ENCODE results near the gene CDH22. TPM values are rescaled to one million over a fixed set of nuclear protein-coding genes. Genes with fewer than 3 reads are reported as not detected.

Gene CDH22
- total RNA-seq, 3 donors from 2014 or later (not counting 1 experiment from before 2014, with no cell fraction given): not detected

- H3K36me3 Mint-ChIP-seq: no peaks in the 10 kb centered on the region
- no peak overlapping the region for H3K27ac ChIP-seq (ENCODE audit: low read length)
- H3K27ac Mint-ChIP-seq: no peak overlapping the region
- TF ChIP-seq CTCF (IDR thresholded peaks at IDR 0.05): no peak
- DNase-seq (no peak), ATAC-seq (no peak)
- H3K27me3 Mint-ChIP-seq (ENCODE audit: low read depth in 2 of 2): peaks cover 5 to 16% of the 10 kb centered on the region in 2 donors
- intact Hi-C loops (cut with micrococcal nuclease): no loop called here
- H3K4me1 ChIP-seq (ENCODE audit: control insufficient read depth, insufficient read depth, low read length): no peaks in the 10 kb centered on the region
- no peak overlapping the region for H3K4me3 Mint-ChIP-seq
- peaks cover 0 to 8% of the 10 kb centered on the region in 2 donors for H3K4me1 Mint-ChIP-seq
- no peak overlapping the region for H3K4me3 ChIP-seq (ENCODE audit: low read length)
- no peaks in the 10 kb centered on the region for H3K9me3 Mint-ChIP-seq
- H3K27me3 ChIP-seq (ENCODE audit: control insufficient read depth, insufficient read depth, low read length): no peaks in the 10 kb centered on the region
- WGBS (ENCODE audit: insufficient coverage): 42% methylated on average over 3 of the region's 3 CpGs
- H3K36me3 ChIP-seq (ENCODE audit: control insufficient read depth, insufficient read depth, low read length): no peaks in the 10 kb centered on the region
- no peaks in the 10 kb centered on the region for H3K9me3 ChIP-seq (ENCODE audit: control insufficient read depth, insufficient read depth, low read length)
Observed at GRCh38 chr20:46191611-46192010, 116.7 kb downstream of the CDH22 start.

- intact Hi-C loops (cut with micrococcal nuclease): no loop called here
- Mint-ChIP-seq H3K27me3 (ENCODE audit: low read depth in 2 of 2) (peaks cover 5 to 18% of the 10 kb centered on the region in 2 donors), H3K9me3 (no peaks in the 10 kb centered on the region), H3K36me3 (no peaks in the 10 kb centered on the region), H3K4me1 (peaks cover 0 to 8% of the 10 kb centered on the region in 2 donors), H3K4me3 (no peak overlapping the region), H3K27ac (no peak overlapping the region)
- 82% methylated on average over 4 of the region's 4 CpGs for WGBS (ENCODE audit: insufficient coverage)
- H3K27me3 ChIP-seq (ENCODE audit: control insufficient read depth, insufficient read depth, low read length): no peaks in the 10 kb centered on the region
- ATAC-seq: no peak
- no peak overlapping the region for H3K27ac ChIP-seq (ENCODE audit: low read length)
- no peak overlapping the region for H3K4me3 ChIP-seq (ENCODE audit: low read length)
- no peaks in the 10 kb centered on the region for H3K36me3 ChIP-seq (ENCODE audit: control insufficient read depth, insufficient read depth, low read length)
- DNase-seq: no peak
- H3K9me3 ChIP-seq (ENCODE audit: control insufficient read depth, insufficient read depth, low read length): no peaks in the 10 kb centered on the region
- H3K4me1 ChIP-seq (ENCODE audit: control insufficient read depth, insufficient read depth, low read length): no peaks in the 10 kb centered on the region
- no peak for TF ChIP-seq CTCF (IDR thresholded peaks at IDR 0.05)
Observed at GRCh38 chr20:46191168-46191540, 117.1 kb downstream of the CDH22 start.

GRCh38 chr20:46190478-46191167, 117.7 kb downstream of the CDH22 start:
- Histone ChIP-seq H3K27me3 (ENCODE audit: control insufficient read depth, insufficient read depth, low read length) (no peaks in the 10 kb centered on the region), H3K27ac (ENCODE audit: low read length) (no peak overlapping the region), H3K4me1 (ENCODE audit: control insufficient read depth, insufficient read depth, low read length) (no peaks in the 10 kb centered on the region), H3K4me3 (ENCODE audit: low read length) (no peak overlapping the region), H3K9me3 (ENCODE audit: control insufficient read depth, insufficient read depth, low read length) (no peaks in the 10 kb centered on the region), H3K36me3 (ENCODE audit: control insufficient read depth, insufficient read depth, low read length) (no peaks in the 10 kb centered on the region)
- Mint-ChIP-seq H3K4me3 (no peak overlapping the region), H3K9me3 (no peaks in the 10 kb centered on the region), H3K4me1 (peaks cover 0 to 8% of the 10 kb centered on the region in 2 donors), H3K36me3 (no peaks in the 10 kb centered on the region), H3K27me3 (ENCODE audit: low read depth in 2 of 2) (peaks cover 5 to 19% of the 10 kb centered on the region in 2 donors), H3K27ac (no peak overlapping the region)
- WGBS (ENCODE audit: insufficient coverage): 72% methylated on average over 9 of the region's 9 CpGs
- ATAC-seq (no peak), DNase-seq (no peak)
- intact Hi-C loops (cut with micrococcal nuclease): no loop called here
- no peak for TF ChIP-seq CTCF (IDR thresholded peaks at IDR 0.05)
